Ammon's horn (tissue), 1 donor: ENCODE results near the gene C6orf132.

Experiments used
- DNase-seq: peaks from one replicate; pipeline ENCODE4 v3.0.0-alpha.2; 2016; ENCODE audit warnings: low spot score

The C6orf132 gene

GRCh38 chr6:42135161-42135560 is 7.3 kb downstream of the C6orf132 start:
- no peak for DNase-seq

GRCh38 chr6:42133926-42134325 is 8.5 kb downstream of the C6orf132 start:
- no peak for DNase-seq

- DNase-seq: no peak
Observed at GRCh38 chr6:42131531-42131930, 10.9 kb downstream of the C6orf132 start.

DNA sequence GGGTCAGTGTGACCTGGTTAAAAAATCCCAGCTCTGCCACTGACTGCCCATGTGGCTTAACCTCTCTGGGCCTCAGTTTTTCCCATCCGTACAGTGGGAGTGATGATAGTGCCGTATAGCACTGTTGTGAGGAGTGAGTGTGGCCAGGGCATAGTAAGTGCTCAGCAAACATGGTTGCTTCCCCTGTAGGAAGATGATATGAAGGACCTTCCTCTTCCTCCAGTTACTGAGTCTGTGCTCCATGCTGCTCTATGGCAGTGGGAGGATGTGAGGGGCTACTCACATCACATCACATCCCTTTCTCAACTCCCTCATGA is 13.1 kb downstream of the C6orf132 start:
- DNase-seq: no peak

- DNase-seq: no peak
Observed at GRCh38 chr6:42128460-42129359, 13.7 kb downstream of the C6orf132 start.

DNA sequence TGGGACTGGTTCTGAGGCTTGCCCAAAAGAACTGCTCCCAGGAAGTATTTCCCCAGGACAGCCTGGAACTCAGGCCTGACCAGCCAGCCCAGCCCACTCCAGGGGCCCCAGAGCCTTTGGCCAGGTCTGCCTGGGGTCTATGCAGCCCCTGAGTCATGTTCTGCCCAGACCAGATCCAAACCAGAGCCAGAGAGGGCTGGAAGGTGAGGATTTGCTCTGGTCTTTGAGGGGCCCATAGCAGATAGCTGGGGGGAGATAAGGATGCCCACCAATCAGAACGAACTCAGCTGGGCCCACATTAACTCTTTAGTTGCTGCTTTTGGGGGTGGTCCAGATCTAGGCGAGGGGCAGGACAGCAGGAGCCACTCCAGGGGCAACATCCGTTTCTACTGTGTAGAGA is 16.8 kb downstream of the C6orf132 start:
- DNase-seq: no peak

- DNase-seq: no peak
Observed at GRCh38 chr6:42125231-42125630, 17.2 kb downstream of the C6orf132 start.

- no peak for DNase-seq
Observed at GRCh38 chr6:42124223-42124836, 18.1 kb downstream of the C6orf132 start.

GRCh38 chr6:42123379-42124103 is 18.9 kb downstream of the C6orf132 start:
- no peak for DNase-seq

GRCh38 chr6:42120895-42121865 is 21.2 kb downstream of the C6orf132 start:
- DNase-seq: no peak

- DNase-seq: peak; percentile 38
Observed at GRCh38 chr6:42118162-42119001, 24.0 kb downstream of the C6orf132 start.

DNA sequence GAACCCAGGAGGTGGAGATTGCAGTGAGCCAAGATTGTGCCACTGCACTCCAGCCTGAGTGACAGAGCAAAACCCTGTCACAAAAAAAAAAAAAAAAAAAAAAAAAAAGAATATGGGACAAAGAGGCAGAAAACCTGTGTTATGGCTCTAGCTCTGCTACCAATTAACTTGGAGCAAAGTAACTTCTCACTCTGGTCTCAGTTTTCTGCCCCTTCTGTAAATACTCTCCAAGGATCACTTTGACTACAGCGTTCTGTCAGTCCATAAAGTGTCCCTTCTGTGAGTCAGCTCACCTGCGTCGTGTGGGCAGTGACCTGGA is 24.6 kb downstream of the C6orf132 start:
- DNase-seq: no peak

DNA sequence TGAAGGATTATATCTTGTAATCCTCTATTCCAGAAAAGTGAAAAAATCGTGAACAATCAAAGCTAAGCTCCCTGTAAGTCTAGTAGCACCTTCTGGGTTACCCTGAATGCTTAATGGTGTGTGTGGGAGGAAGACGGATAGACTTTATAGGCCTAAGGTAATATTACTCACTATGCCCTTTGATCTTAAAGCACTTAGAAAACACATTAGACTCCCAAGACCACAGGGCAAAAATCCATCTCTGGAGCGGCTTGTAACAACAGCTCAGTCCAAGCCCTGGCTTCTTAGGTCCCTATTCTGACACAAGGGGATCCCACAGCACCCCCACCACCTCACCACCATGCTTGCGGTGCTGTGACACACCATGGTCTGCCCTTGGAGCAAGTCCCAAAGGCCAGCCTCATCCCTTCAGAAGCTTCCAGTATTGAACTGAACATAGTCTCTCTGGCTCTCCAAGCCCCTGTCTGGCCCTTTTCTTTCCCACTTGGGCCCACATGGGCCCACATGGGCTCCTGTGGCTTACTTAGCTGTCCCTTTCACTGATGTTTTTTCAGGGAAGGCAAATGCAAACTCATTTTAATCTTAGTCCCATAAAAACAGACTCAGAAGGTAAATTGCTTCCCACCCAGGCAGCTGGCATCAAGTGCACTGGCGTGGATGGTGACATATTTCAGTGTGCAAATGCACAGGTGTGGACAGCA is 28.3 kb downstream of the C6orf132 start:
- no peak for DNase-seq

- no peak for DNase-seq
Observed at GRCh38 chr6:42112351-42112750, 30.1 kb downstream of the C6orf132 start.

GRCh38 chr6:42110683-42111082 is 31.7 kb downstream of the C6orf132 start:
- DNase-seq: no peak

GRCh38 chr6:42108071-42108470 is 34.3 kb downstream of the C6orf132 start:
- DNase-seq: no peak

DNA sequence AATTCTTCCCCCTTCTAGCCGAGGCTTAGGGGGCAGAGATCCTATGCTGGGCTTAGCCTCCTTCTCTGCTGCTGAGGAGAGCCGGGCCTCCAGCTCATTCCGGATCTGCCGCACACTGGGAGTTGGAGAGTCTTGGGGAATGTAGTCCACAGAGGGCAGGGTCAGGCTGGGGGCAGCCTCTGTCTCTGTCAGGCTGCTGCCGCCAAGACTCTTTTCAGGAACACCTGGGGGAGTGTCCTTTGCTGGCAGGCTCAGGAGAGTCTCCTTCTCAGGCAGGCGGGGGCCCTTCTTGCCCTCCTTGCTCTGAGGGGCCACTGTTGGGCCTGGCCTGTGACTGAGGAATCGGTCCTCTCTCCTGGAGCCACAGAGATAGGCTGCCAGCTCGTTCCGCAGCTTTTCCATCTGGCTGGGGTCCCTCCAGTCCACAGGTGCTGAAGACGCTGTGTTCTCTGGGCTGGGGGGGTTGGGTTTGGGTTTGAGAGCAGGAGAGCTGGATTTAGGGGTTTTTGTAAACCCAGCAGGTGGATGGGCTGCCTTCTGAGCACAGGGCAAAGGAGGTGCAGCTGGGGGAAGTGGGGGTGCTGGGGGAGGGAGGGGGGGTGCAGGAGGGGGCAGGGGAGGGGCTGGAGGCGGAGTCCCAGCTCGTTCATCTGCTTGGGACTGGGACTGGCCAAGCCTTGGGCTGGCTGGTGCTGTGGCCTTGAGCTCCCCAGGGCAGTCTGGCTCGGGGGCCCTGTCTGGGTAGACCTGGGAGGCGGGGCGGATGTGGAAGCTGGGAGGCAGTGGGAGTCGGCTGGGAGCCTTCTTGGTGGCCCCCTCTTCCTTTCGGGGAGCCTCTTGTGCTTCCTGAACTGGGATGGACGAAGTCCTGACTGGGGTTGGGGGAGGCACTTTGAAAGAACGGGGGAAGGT is 36.1 kb downstream of the C6orf132 start:
- no peak for DNase-seq

- DNase-seq: no peak
Observed at GRCh38 chr6:42105709-42106108, 36.7 kb downstream of the C6orf132 start.

DNA sequence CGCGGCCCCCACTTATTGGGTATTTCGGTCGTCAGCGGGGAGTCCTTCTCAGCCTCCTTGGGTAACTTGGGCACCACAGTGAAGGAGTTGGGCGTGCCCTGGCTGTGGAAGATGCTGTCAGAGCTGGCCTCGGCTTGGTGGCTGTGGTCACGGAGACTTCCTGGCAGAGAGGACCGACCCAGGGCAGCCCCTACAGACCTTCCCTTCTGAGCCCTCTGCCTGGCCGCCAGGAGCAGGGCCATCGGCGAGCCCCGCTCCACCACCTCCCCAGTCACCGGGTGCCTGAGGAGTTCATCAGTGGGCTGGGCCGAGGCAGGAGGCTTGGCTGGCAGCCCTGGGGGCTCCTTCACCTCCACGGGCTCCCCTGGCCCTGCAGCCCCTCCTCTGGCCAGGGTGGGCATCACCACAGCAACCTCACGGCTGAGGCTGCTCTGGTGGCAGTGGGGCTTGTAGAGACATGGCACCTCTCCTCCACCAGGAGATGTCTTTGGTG is 37.2 kb downstream of the C6orf132 start:
- no peak for DNase-seq
